Activated B cell treated with CpG ODN at 0.5 μM for 24 hours (primary cell): ENCODE measurements around the gene MUL1. TPM values are rescaled to one million over a fixed set of nuclear protein-coding genes. Genes with fewer than 3 reads are reported as not detected.

ENCODE experiments used
- ATAC-seq: fragments of 200-7000 bp; cut with Tn5 transposase; one replicate; pipeline ENCODE4 v1.10.0; 2021; ENCODE audit warnings: low read depth, mild to moderate bottlenecking, moderate library complexity
- CTCF ChIA-PET: fragments of 350-600 bp; sonication (Branson Sonifier 250); formaldehyde crosslinking; loops from one replicate; lab custom pipeline; 2021; ENCODE audit warnings: antibody characterized with exemption; lab: Charles Lee
- POLR2A ChIA-PET: fragments of 350-600 bp; sonication (Branson Sonifier 250); formaldehyde crosslinking; loops from one replicate; lab custom pipeline; 2021; ENCODE audit warnings: antibody characterized with exemption; lab: Charles Lee
- DNase-seq: peaks from one replicate; pipeline ENCODE4 v3.0.0; 2022
- H3K27ac Mint-ChIP-seq: one replicate; pipeline ENCODE4 v1.8.0; 2020; ENCODE audit warnings: mixed read lengths
- H3K27me3 Mint-ChIP-seq: one replicate; pipeline ENCODE4 v1.8.0; 2021; ENCODE audit warnings: mixed read lengths
- H3K36me3 Mint-ChIP-seq: one replicate; pipeline ENCODE4 v1.8.0; 2021; ENCODE audit warnings: low read depth, mixed read lengths
- H3K4me1 Mint-ChIP-seq: one replicate; pipeline ENCODE4 v1.8.0; 2021; ENCODE audit warnings: mixed read lengths
- H3K4me3 Mint-ChIP-seq: one replicate; pipeline ENCODE4 v1.8.0; 2020; ENCODE audit warnings: mild to moderate bottlenecking, mixed read lengths
- H3K9me3 Mint-ChIP-seq: one replicate; pipeline ENCODE4 v1.8.0; 2020; ENCODE audit warnings: mixed read lengths
- intact Hi-C: fragments of 100-400 bp; cut with micrococcal nuclease; formaldehyde crosslinking; loops from one replicate; pipeline ENCODE4 v1.15.1; 2024
- total RNA-seq: library from RNA; stranded (reverse); gene quantifications from 2 replicates; pipeline ENCODE4 v1.2.3, GENCODE V29; 2022
- TF ChIP-seq, protein P1 (sequence below): fragments of 200-600 bp; IDR thresholded peaks from one replicate; pipeline ENCODE4 v1.8.0; 2022; ENCODE audit warnings: antibody characterized with exemption, mild to moderate bottlenecking

Gene MUL1
- total RNA-seq, 1 donor from 2014 or later, result 21.7 TPM

DNA sequence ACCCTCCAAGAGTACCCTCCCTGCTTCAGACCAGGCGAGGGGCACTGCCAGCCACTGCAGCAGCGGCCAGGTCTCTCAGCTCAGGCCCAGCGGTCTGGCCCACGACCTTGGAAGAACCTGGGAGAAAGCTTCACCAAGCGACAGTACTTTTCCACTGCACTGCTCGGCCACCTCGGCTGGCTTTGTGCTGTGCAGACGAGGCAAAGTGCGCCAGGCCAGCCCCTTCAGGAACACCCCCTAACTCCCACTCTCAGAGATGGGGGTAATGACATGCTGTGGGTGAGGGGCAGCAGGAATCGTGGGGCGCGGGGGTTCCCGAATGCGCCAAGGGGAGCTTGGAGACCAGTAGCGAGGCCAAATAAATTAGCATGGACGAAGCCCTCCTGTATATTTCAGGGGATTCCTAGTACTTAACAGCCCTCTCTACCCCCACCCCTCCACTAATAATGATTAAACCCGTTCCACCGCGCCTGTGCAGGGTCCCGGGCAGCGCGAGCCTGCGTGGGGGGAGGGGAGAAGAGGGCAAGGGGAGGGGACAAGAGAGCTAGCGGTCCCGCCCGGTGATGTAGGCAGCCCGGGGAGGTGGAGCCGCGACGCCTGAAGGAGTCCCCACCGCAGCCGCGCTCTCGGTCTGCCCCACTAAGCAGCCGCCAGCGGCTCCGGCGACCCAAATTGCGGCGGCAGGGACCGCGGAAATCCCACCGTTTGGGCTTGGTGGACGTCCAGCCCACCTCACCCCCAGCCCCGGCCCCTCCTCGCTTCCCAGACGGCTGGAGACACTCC lies 44.2 kb upstream of the MUL1 start, which contains the start of gene FAM43B:
FAM43B (plus strand) TSS at position 629 of the 783 bp plus-strand sequence. CDS start 401 bp downstream, outside the sequence.
- ChIA-PET POLR2A (no interaction called here), CTCF (no interaction called here)
- no peak for DNase-seq
- Mint-ChIP-seq H3K36me3 (no peaks in the 10 kb centered on the region), H3K27me3 (peaks cover 30% of the 10 kb centered on the region), H3K4me3 (no peak within 1 kb of the TSS), H3K9me3 (no peaks in the 10 kb centered on the region), H3K27ac (no peak within 1 kb of the TSS), H3K4me1 (peaks cover 8% of the 10 kb centered on the region)
- intact Hi-C loops, result no loop called here
- no peak for ATAC-seq
- TF ChIP-seq, protein P1, sequence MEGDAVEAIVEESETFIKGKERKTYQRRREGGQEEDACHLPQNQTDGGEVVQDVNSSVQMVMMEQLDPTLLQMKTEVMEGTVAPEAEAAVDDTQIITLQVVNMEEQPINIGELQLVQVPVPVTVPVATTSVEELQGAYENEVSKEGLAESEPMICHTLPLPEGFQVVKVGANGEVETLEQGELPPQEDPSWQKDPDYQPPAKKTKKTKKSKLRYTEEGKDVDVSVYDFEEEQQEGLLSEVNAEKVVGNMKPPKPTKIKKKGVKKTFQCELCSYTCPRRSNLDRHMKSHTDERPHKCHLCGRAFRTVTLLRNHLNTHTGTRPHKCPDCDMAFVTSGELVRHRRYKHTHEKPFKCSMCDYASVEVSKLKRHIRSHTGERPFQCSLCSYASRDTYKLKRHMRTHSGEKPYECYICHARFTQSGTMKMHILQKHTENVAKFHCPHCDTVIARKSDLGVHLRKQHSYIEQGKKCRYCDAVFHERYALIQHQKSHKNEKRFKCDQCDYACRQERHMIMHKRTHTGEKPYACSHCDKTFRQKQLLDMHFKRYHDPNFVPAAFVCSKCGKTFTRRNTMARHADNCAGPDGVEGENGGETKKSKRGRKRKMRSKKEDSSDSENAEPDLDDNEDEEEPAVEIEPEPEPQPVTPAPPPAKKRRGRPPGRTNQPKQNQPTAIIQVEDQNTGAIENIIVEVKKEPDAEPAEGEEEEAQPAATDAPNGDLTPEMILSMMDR, result no peak

DNA sequence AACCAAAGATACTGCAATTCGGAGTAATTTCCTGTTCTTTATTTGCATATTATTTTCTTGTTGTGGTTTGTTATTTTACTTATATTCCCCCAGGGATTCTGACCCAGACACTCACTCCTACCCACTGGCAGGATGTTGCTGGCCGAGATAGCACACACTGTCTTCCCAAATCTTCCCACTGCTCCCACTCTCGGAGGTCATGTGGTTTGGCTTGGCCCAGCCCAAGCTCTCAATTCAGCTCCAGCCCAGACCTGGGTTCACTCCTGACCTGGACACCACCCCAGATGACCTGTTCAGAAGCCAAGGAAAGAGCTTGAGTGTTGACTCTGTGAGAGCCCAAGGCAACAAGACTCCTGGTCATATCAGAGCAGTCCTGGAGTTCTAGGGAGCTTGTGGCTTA lies 43.2 kb upstream of the MUL1 start:
- Mint-ChIP-seq H3K27me3 (peaks cover 37% of the 10 kb centered on the region), H3K4me1 (peaks cover 8% of the 10 kb centered on the region), H3K36me3 (no peaks in the 10 kb centered on the region), H3K9me3 (no peaks in the 10 kb centered on the region), H3K4me3 (no peak overlapping the region), H3K27ac (no peak overlapping the region)
- ATAC-seq (no peak), DNase-seq (no peak)
- CTCF ChIA-PET, result no interaction called here
- POLR2A ChIA-PET, result no interaction called here
- TF ChIP-seq, protein P1, result no peak
- intact Hi-C loops, result no loop called here

DNA sequence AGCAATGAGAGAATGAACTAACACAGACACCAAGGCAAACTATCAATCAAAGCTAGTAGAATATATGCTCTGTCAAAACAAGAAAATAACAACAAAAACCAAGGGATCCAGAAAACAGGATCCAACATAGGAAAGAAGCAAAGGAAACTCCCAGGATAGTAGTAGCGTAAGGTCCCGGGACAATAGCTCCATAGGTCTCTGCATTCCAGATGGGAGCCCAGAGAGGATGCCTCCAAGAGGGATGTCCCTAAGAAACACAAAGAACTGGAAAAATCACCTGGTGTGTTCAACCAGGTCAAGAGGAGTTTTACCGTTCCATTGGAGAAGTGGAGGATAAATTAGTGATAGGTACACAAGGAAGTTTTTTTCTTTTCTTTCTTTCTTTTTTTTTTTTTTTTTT lies 38.7 kb upstream of the MUL1 start:
- ChIA-PET CTCF (no interaction called here), POLR2A (no interaction called here)
- intact Hi-C loops, result no loop called here
- Mint-ChIP-seq H3K9me3 (no peaks in the 10 kb centered on the region), H3K4me1 (peaks cover 6% of the 10 kb centered on the region), H3K4me3 (no peak overlapping the region), H3K27me3 (peaks cover 34% of the 10 kb centered on the region), H3K27ac (no peak overlapping the region), H3K36me3 (no peaks in the 10 kb centered on the region)
- TF ChIP-seq, protein P1, result no peak
- DNase-seq (no peak), ATAC-seq (no peak)

DNA sequence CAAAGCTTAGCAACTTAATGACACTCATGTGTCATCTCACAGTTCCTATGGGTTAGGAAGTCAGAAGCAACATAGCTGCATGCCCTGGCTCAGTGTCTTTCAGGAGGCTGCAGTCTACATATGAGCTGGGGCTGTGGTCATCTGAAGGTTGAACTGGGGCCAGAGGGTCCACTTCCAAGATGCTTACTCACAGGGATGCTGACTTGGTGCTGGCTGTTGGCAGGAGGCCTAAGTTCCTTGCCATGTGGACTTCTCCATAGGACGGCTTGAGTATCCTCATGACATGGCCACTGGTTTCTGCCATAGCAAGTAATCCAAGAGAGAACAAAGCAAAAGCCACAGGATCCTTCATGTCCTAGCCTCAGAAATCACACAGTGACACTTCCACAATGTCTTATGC lies 32.3 kb upstream of the MUL1 start:
- POLR2A ChIA-PET, result no interaction called here
- H3K4me3 Mint-ChIP-seq, result no peak overlapping the region
- no peaks in the 10 kb centered on the region for H3K9me3 Mint-ChIP-seq
- DNase-seq, result no peak
- H3K4me1 Mint-ChIP-seq, result no peaks in the 10 kb centered on the region
- H3K27ac Mint-ChIP-seq, result no peak overlapping the region
- no peaks in the 10 kb centered on the region for H3K36me3 Mint-ChIP-seq
- TF ChIP-seq, protein P1, result no peak
- CTCF ChIA-PET, result no interaction called here
- peaks cover 31% of the 10 kb centered on the region for H3K27me3 Mint-ChIP-seq
- no peak for ATAC-seq
- intact Hi-C loops, result no loop called here

DNA sequence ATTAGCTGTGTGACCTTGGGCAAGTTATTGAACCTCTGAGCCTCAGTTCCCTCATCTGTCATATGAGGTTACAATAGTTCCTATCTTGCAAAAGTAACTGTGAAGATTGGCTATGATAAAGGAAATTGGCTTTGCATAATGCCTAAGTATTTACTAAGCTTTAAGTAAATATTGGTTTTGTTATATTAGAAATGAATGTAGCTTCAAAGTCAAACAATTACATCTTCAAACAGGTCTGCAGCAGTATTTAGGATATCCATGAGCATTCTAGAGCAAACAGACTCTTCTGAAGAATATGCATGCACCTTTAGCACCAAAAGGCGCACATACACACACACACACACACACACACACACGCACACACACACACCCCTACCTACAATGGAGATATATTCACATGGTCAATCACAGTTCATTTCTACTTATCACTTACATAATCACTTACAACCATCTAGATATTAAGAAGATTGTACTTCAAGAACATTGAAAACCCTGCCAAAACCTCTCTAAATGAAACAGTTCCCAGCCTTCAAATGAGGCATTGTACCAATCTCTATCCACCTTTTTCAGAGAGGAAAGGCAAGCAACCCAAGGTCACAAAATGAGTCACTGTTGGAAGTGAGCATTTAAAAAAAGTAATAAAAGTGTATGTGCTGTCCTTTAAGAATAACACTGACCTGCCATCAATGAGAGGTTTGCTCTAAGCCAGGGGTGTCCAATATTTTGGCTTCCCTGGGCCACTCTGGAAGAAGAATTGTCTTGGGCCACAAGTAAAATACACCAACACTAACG lies 31.0 kb upstream of the MUL1 start:
- no peaks in the 10 kb centered on the region for H3K9me3 Mint-ChIP-seq
- H3K4me1 Mint-ChIP-seq, result no peaks in the 10 kb centered on the region
- no peak overlapping the region for H3K27ac Mint-ChIP-seq
- H3K27me3 Mint-ChIP-seq, result peaks cover 39% of the 10 kb centered on the region
- no peak for DNase-seq
- no peaks in the 10 kb centered on the region for H3K36me3 Mint-ChIP-seq
- CTCF ChIA-PET, result no interaction called here
- no peak for ATAC-seq
- H3K4me3 Mint-ChIP-seq, result no peak overlapping the region
- TF ChIP-seq, protein P1, result no peak
- intact Hi-C loops, result no loop called here
- POLR2A ChIA-PET, result interaction anchor here (0.6 kb wide), 1 partner anchor 1285 kb away, joined by 4 read pairs; no protein-coding TSS in a partner anchor
